Caco-2 (cell line): ENCODE data around the gene TMEM273. TPM values are rescaled to one million over a fixed set of nuclear protein-coding genes. Genes with fewer than 3 reads are reported as not detected.

Experiments used
- BruUV-seq: library from RNA; stranded (reverse); fragments of 400-500 nt; replicated peaks from 2 replicates; lab custom pipeline; 2021; lab: Mats Ljungman, UMichigan
- CTCF ChIA-PET: fragments of 300-600 bp; sonication (Branson Sonifier 250); formaldehyde crosslinking; loops from one replicate; lab custom pipeline; 2022; ENCODE audit warnings: antibody characterized with exemption; lab: Charles Lee
- POLR2A ChIA-PET: fragments of 300-600 bp; sonication (Branson Sonifier 250); formaldehyde crosslinking; loops from one replicate; lab custom pipeline; 2022; ENCODE audit warnings: antibody characterized with exemption; lab: Charles Lee
- DNase-seq, 2 experiments: peaks; one replicate each; pipeline versions ENCODE4 v3.0.0 to v3.0.0-alpha.2; 2020 to 2022
- H3K27me3 ChIP-seq: replicated peaks from 2 replicates; pipeline ENCODE4 v1.6.0; 2011; ENCODE audit warnings: low read length; ENCODE audit not compliant: control insufficient read depth, insufficient read depth
- H3K36me3 ChIP-seq: 2 replicates; pipeline ENCODE4 v1.5.1; 2011; ENCODE audit warnings: low read length; ENCODE audit not compliant: control insufficient read depth, insufficient read depth
- H3K4me1 ChIP-seq: fragments of 250-450 bp; sonication (Bioruptor Pico); 2 replicates; pipeline ENCODE4 v1.5.1; 2020; ENCODE audit warnings: mild to moderate bottlenecking
- H3K4me3 ChIP-seq: 2 replicates; pipeline ENCODE4 v1.5.1; 2011; ENCODE audit warnings: low read depth, mild to moderate bottlenecking, control low read depth, low read length
- H3K9me3 ChIP-seq: fragments of 250-450 bp; sonication (Bioruptor Pico); 2 replicates; pipeline ENCODE4 v1.5.1; 2020; ENCODE audit warnings: mild to moderate bottlenecking, moderate library complexity
- H3K27ac Mint-ChIP-seq: one replicate; pipeline ENCODE4 v1.8.0; 2022; ENCODE audit warnings: mixed read lengths; ENCODE audit not compliant: unreplicated experiment
- H3K27me3 Mint-ChIP-seq: one replicate; pipeline ENCODE4 v1.8.0; 2022; ENCODE audit warnings: mixed read lengths; ENCODE audit not compliant: insufficient read depth, unreplicated experiment
- H3K36me3 Mint-ChIP-seq: one replicate; pipeline ENCODE4 v1.8.0; 2022; ENCODE audit warnings: mild to moderate bottlenecking, mixed read lengths; ENCODE audit not compliant: insufficient read depth, unreplicated experiment
- H3K4me1 Mint-ChIP-seq: one replicate; pipeline ENCODE4 v1.8.0; 2022; ENCODE audit warnings: low read depth, mixed read lengths; ENCODE audit not compliant: unreplicated experiment
- H3K4me3 Mint-ChIP-seq: one replicate; pipeline ENCODE4 v1.8.0; 2022; ENCODE audit warnings: mild to moderate bottlenecking, moderate library complexity, mixed read lengths; ENCODE audit not compliant: unreplicated experiment
- H3K9me3 Mint-ChIP-seq: one replicate; pipeline ENCODE4 v1.8.0; 2022; ENCODE audit warnings: mixed read lengths; ENCODE audit not compliant: unreplicated experiment
- CTCF ChIP-seq, 2 experiments: fragments of 200-600 bp in 1 of 2; IDR thresholded peaks; 1 replicate in 1 of 2; 2 replicates in 1 of 2; pipeline versions ENCODE4 v1.5.1 to v1.8.0; 2011 to 2022; ENCODE audit warnings: antibody characterized with exemption in 1 of 2, control low read depth in 1 of 2, inconsistent platforms in 1 of 2, low read depth in 1 of 2, low read length in 1 of 2, mild to moderate bottlenecking in 1 of 2, moderate library complexity in 1 of 2; ENCODE audit not compliant: insufficient read depth in 1 of 2, severe bottlenecking in 1 of 2, unreplicated experiment in 1 of 2
- intact Hi-C: fragments of 100-400 bp; cut with micrococcal nuclease; formaldehyde crosslinking; loops from one replicate; pipeline ENCODE4 v1.10.0; 2022; ENCODE audit not compliant: unreplicated experiment
- total RNA-seq: library from RNA; stranded (reverse); gene quantifications from 2 replicates; pipeline ENCODE4 v1.2.3, GENCODE V29; 2022

The TMEM273 gene
- total RNA-seq, 1 experiment from 2014 or later, result not detected

- intact Hi-C loops, result no loop called here
- Mint-ChIP-seq H3K4me1 (no peaks in the 10 kb centered on the region), H3K27ac (no peak overlapping the region), H3K36me3 (no peaks in the 10 kb centered on the region), H3K9me3 (no peaks in the 10 kb centered on the region), H3K4me3 (no peak overlapping the region), H3K27me3 (peaks cover 20% of the 10 kb centered on the region)
- H3K9me3 ChIP-seq, result no peaks in the 10 kb centered on the region
- CTCF ChIA-PET, result no interaction called here
- no peak overlapping the region for H3K4me3 ChIP-seq
- POLR2A ChIA-PET, result no interaction called here
- no peaks in the 10 kb centered on the region for H3K4me1 ChIP-seq
- no TSS peak for BruUV-seq
- H3K36me3 ChIP-seq, result no peaks in the 10 kb centered on the region
- no peaks in the 10 kb centered on the region for H3K27me3 ChIP-seq
- DNase-seq, result no peak
- no peak for TF ChIP-seq CTCF (IDR thresholded peaks at IDR 0.05; ENCODE audit: insufficient read depth in 1 of 2, low read depth in 1 of 2, low read length in 1 of 2, severe bottlenecking in 1 of 2, unreplicated experiment in 1 of 2)
Observed at GRCh38 chr10:49135575-49136313, 52.4 kb downstream of the TMEM273 start.

- Histone ChIP-seq H3K27me3 (no peaks in the 10 kb centered on the region), H3K4me1 (no peaks in the 10 kb centered on the region), H3K36me3 (no peaks in the 10 kb centered on the region), H3K4me3 (no peak overlapping the region), H3K9me3 (no peaks in the 10 kb centered on the region)
- DNase-seq, result no peak
- BruUV-seq, result no TSS peak
- Mint-ChIP-seq H3K27ac (no peak overlapping the region), H3K9me3 (no peaks in the 10 kb centered on the region), H3K4me1 (no peaks in the 10 kb centered on the region), H3K27me3 (peaks cover 25% of the 10 kb centered on the region), H3K36me3 (no peaks in the 10 kb centered on the region), H3K4me3 (no peak overlapping the region)
- no peak for TF ChIP-seq CTCF (IDR thresholded peaks at IDR 0.05; ENCODE audit: insufficient read depth in 1 of 2, low read depth in 1 of 2, low read length in 1 of 2, severe bottlenecking in 1 of 2, unreplicated experiment in 1 of 2)
- CTCF ChIA-PET, result no interaction called here
- POLR2A ChIA-PET, result no interaction called here
- intact Hi-C loops, result no loop called here
Observed at GRCh38 chr10:49134327-49134726, 53.9 kb downstream of the TMEM273 start.

GRCh38 chr10:49133706-49134248 lies 54.4 kb downstream of the TMEM273 start, which contains the start of gene FAM170B:
TSS of gene FAM170B (minus strand) at chr10:49134021. CDS start at chr10:49133918, 103 bp downstream.
- no peak for TF ChIP-seq CTCF (IDR thresholded peaks at IDR 0.05; ENCODE audit: insufficient read depth in 1 of 2, low read depth in 1 of 2, low read length in 1 of 2, severe bottlenecking in 1 of 2, unreplicated experiment in 1 of 2)
- Mint-ChIP-seq H3K27me3 (peaks cover 30% of the 10 kb centered on the region), H3K36me3 (no peaks in the 10 kb centered on the region), H3K4me1 (no peaks in the 10 kb centered on the region), H3K27ac (no peak within 1 kb of the TSS), H3K9me3 (no peaks in the 10 kb centered on the region), H3K4me3 (no peak within 1 kb of the TSS)
- no peaks in the 10 kb centered on the region for H3K27me3 ChIP-seq
- DNase-seq, result no peak
- H3K36me3 ChIP-seq, result no peaks in the 10 kb centered on the region
- H3K4me3 ChIP-seq, result no peak within 1 kb of the TSS
- no peaks in the 10 kb centered on the region for H3K4me1 ChIP-seq
- H3K9me3 ChIP-seq, result no peaks in the 10 kb centered on the region
- no TSS peak for BruUV-seq
- ChIA-PET CTCF (no interaction called here), POLR2A (no interaction called here)
- intact Hi-C loops, result no loop called here
